Lung (tissue), 12 donors: ENCODE data around the gene SLC9A5. TPM values are rescaled to one million over a fixed set of nuclear protein-coding genes. Genes with fewer than 3 reads are reported as not detected.

ENCODE experiments used
- ATAC-seq: fragments of 200-7000 bp; cut with Tn5 transposase; one replicate; pipeline ENCODE4 v1.9.1; 2020; ENCODE audit warnings: moderate number of reproducible peaks; ENCODE audit not compliant: insufficient read depth, low FRiP score
- DNase-seq, 3 donors: peaks; one replicate each; pipeline ENCODE4 v3.0.0-alpha.2; 2013 to 2017
- H3K27ac ChIP-seq, 2 donors: one replicate each; pipeline ENCODE4 v1.5.1; 2013; ENCODE audit warnings: mild to moderate bottlenecking in 2 of 2, moderate library complexity in 2 of 2, control low read depth in 1 of 2, inconsistent platforms in 1 of 2, low read depth in 1 of 2, low read length in 1 of 2
- H3K27me3 ChIP-seq, 3 donors: one replicate each; pipeline ENCODE4 v1.5.1; 2013; ENCODE audit warnings: low read length in 2 of 3; ENCODE audit not compliant: control insufficient read depth in 3 of 3, insufficient read depth in 3 of 3
- H3K36me3 ChIP-seq, 4 donors: one replicate each; pipeline ENCODE4 v1.5.1; 2013; ENCODE audit warnings: low read length in 4 of 4, mild to moderate bottlenecking in 1 of 4, moderate library complexity in 1 of 4; ENCODE audit not compliant: control insufficient read depth in 4 of 4, insufficient read depth in 4 of 4
- H3K4me1 ChIP-seq, 5 donors: one replicate each; pipeline ENCODE4 v1.5.1; 2013; ENCODE audit warnings: low read length in 5 of 5, mild to moderate bottlenecking in 2 of 5, moderate library complexity in 1 of 5; ENCODE audit not compliant: control insufficient read depth in 5 of 5, insufficient read depth in 5 of 5
- H3K4me3 ChIP-seq: one replicate; pipeline ENCODE4 v1.5.1; 2013; ENCODE audit warnings: mild to moderate bottlenecking, control low read depth, moderate library complexity
- H3K9ac ChIP-seq, 2 donors: one replicate each; pipeline ENCODE4 v1.5.1; 2013; ENCODE audit warnings: low read length in 2 of 2, control low read depth in 1 of 2; ENCODE audit not compliant: insufficient read depth in 1 of 2
- H3K9me3 ChIP-seq, 4 donors: one replicate each; pipeline ENCODE4 v1.5.1; 2013; ENCODE audit warnings: low read length in 3 of 4, mild to moderate bottlenecking in 1 of 4, moderate library complexity in 1 of 4; ENCODE audit not compliant: control insufficient read depth in 4 of 4, insufficient read depth in 3 of 4
- CTCF ChIP-seq: IDR thresholded peaks from 2 replicates; pipeline ENCODE4 v1.5.1; 2012; ENCODE audit warnings: mild to moderate bottlenecking; ENCODE audit errors: control extremely low read depth, extremely low read depth
- WGBS, 2 donors: extraction: QIAGEN DNeasy Blood & Tissue Kit; methylation state at CpG; one replicate each; pipeline ENCODE4 v1.1.7; 2013; 5-methylcytosine and 5-hydroxymethylcytosine counted together
- polyA plus RNA-seq, 2 donors: library from polyadenylated mRNA; stranded (reverse); fragments of 200-250 nt; gene quantifications; one replicate each; pipeline ENCODE4 v1.2.1, GENCODE V29; 2013
- total RNA-seq, 2 donors: library from RNA; depleted of rRNA in 1 of 2; stranded (reverse); fragments of >200 nt in 1 of 2; gene quantifications; one replicate each; pipeline ENCODE4 v1.2.1, GENCODE V29; 2014 to 2021
- donor health status: control.
- donor health status: control.
- donor health status: Bipolar disorder and iron deficiency.
- donor health status: healthy.
- donor health status: DM: yes; HTN: yes; CAD: no.

Gene SLC9A5
- total and polyA plus RNA-seq, 4 donors = 1.2 to 5.9 (median 3.3) TPM

GRCh38 chr16:67242138-67242730 lies 6.5 kb upstream of the SLC9A5 start:
- DNase-seq = peak; percentile 98 to 99 (median 99)
- WGBS, 2 donors = 52 to 54% methylated on average over 4 of the region's 4 CpGs
- Histone ChIP-seq H3K4me1 (peaks cover 15 to 55% (median 48%) of the 10 kb centered on the region in 5 donors), H3K4me3 (no peak overlapping the region), H3K9ac (no peak overlapping the region), H3K27me3 (no peaks in the 10 kb centered on the region), H3K27ac (peak overlapping the region; percentile 83 to 87), H3K36me3 (peaks cover 0 to 47% (median 25%) of the 10 kb centered on the region in 4 donors), H3K9me3 (no peaks in the 10 kb centered on the region)
- TF ChIP-seq CTCF = no peak
- ATAC-seq = no peak

GRCh38 chr16:67243481-67243880 lies 5.3 kb upstream of the SLC9A5 start:
- DNase-seq = peak in 1 of 3 donors; percentile 44

GRCh38 chr16:67244387-67245185 lies 4.2 kb upstream of the SLC9A5 start:
- peak overlapping the region; percentile 96 to 98 for H3K27ac ChIP-seq
- peaks cover 0 to 28% (median 6%) of the 10 kb centered on the region in 4 donors for H3K36me3 ChIP-seq
- no peaks in the 10 kb centered on the region for H3K27me3 ChIP-seq
- peaks cover 15 to 69% (median 51%) of the 10 kb centered on the region in 5 donors for H3K4me1 ChIP-seq
- peak overlapping the region in 1 of 2 donors; percentile 63 for H3K9ac ChIP-seq
- WGBS, 2 donors = 6 to 16% methylated on average over 5 of the region's 5 CpGs
- TF ChIP-seq CTCF = no peak
- no peak overlapping the region for H3K4me3 ChIP-seq
- DNase-seq (peak in 2 of 3 donors; percentile 46 to 48), ATAC-seq (peak; percentile 8)
- no peaks in the 10 kb centered on the region for H3K9me3 ChIP-seq

More at GRCh38 chr16:67243481-67243880, 5.3 kb upstream of the SLC9A5 start:
- peaks cover 15 to 63% (median 49%) of the 10 kb centered on the region in 5 donors for H3K4me1 ChIP-seq
- no peaks in the 10 kb centered on the region for H3K27me3 ChIP-seq
- no peak overlapping the region for H3K4me3 ChIP-seq
- ATAC-seq = no peak
- peak overlapping the region; percentile 96 to 98 for H3K27ac ChIP-seq
- H3K9me3 ChIP-seq = no peaks in the 10 kb centered on the region
- WGBS, 2 donors = 50 to 52% methylated on average over 4 of the region's 4 CpGs
- peak overlapping the region in 1 of 2 donors; percentile 36 for H3K9ac ChIP-seq
- TF ChIP-seq CTCF = no peak
- peaks cover 0 to 35% (median 14%) of the 10 kb centered on the region in 4 donors for H3K36me3 ChIP-seq
